HCT116 (cell line): ENCODE measurements around the gene EID2B.

ENCODE experiments used
- CBX3 ChIP-seq: IDR thresholded peaks from 2 replicates; pipeline ENCODE4 v1.6.1; 2012; ENCODE audit warnings: low read depth
- EZH2phosphoT487 ChIP-seq: fragments of 200-600 bp; IDR thresholded peaks from 2 replicates; pipeline ENCODE4 v1.6.1; 2018; ENCODE audit warnings: antibody characterized with exemption, borderline replicate concordance
- POLR2A ChIP-seq: IDR thresholded peaks from 2 replicates; pipeline ENCODE4 v1.7.0; 2011; ENCODE audit warnings: borderline replicate concordance; ENCODE audit not compliant: insufficient read depth, insufficient read length; ENCODE audit errors: extremely low read depth
- POLR2AphosphoS5 ChIP-seq: IDR thresholded peaks from 2 replicates; pipeline ENCODE4 v1.6.1; 2011; ENCODE audit warnings: mild to moderate bottlenecking, low read depth, low read length, moderate library complexity
- SP1 ChIP-seq: IDR thresholded peaks from 2 replicates; pipeline ENCODE4 v1.6.1; 2012; ENCODE audit warnings: low read depth
- YY1 ChIP-seq: IDR thresholded peaks from 2 replicates; pipeline ENCODE4 v1.6.1; 2011; ENCODE audit warnings: low read length, low read depth, moderate library complexity, mild to moderate bottlenecking; ENCODE audit not compliant: insufficient replicate concordance; ENCODE audit errors: extremely low read depth
- ZFX ChIP-seq: fragments of 450-650 bp; IDR thresholded peaks from 2 replicates; pipeline ENCODE4 v1.6.1; 2017
- ZNF274 ChIP-seq: fragments of 200-500 bp; sonication (Bioruptor generic); IDR thresholded peaks from 2 replicates; pipeline ENCODE4 v1.6.1; 2014; ENCODE audit warnings: mild to moderate bottlenecking, low read depth, low read length, inconsistent platforms
- TF ChIP-seq, protein P1 (sequence below), 3 experiments: fragments of 200-600 bp in 1 of 3; sonication (generic) in 1 of 3; IDR thresholded peaks in 2 of 3; conservative IDR thresholded peaks in 1 of 3; 2 replicates each; pipeline ENCODE4 v1.5.1; 2012 to 2017; ENCODE audit warnings: low read depth in 2 of 3, low read length in 2 of 3, antibody characterized with exemption in 1 of 3, borderline replicate concordance in 1 of 3, control low read depth in 1 of 3, mild to moderate bottlenecking in 1 of 3, mixed read lengths in 1 of 3, mixed run types in 1 of 3, moderate library complexity in 1 of 3; ENCODE audit not compliant: insufficient read depth in 1 of 3
- TF ChIP-seq, protein P2 (sequence below): IDR thresholded peaks from 2 replicates; pipeline ENCODE4 v1.6.1; 2012
- TF ChIP-seq, protein P3 (sequence below): IDR thresholded peaks from 2 replicates; pipeline ENCODE4 v1.6.1; 2012
- TF ChIP-seq, protein P4 (sequence below): IDR thresholded peaks from 2 replicates; pipeline ENCODE4 v1.6.1; 2012; ENCODE audit warnings: low read depth

DNA sequence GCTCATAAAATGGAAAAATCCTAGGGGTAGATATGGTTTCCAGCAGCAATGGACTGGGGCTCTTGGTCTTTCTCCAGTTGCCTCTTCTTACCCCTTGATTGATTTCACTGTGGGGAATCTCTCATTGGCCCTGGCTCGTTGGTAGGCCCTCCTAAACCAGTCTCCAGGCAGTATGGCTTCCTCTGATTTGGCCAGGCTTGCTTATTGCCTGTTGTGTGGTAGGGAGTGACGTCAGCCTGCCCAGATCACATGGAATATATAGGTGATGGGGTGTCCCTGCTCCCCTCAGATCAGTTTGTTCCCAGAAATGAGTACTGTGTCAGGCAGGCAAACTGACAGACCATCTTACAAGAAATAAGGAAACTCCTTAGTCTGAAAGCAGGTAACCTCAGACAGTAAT lies 23.4 kb downstream of the EID2B start:
- TF ChIP-seq ZFX (no peak), POLR2A (no peak), POLR2AphosphoS5 (no peak), ZNF274 (no peak), YY1 (no peak), SP1 (no peak), CBX3 (no peak), EZH2phosphoT487 (no peak)
- TF ChIP-seq, protein P1, sequence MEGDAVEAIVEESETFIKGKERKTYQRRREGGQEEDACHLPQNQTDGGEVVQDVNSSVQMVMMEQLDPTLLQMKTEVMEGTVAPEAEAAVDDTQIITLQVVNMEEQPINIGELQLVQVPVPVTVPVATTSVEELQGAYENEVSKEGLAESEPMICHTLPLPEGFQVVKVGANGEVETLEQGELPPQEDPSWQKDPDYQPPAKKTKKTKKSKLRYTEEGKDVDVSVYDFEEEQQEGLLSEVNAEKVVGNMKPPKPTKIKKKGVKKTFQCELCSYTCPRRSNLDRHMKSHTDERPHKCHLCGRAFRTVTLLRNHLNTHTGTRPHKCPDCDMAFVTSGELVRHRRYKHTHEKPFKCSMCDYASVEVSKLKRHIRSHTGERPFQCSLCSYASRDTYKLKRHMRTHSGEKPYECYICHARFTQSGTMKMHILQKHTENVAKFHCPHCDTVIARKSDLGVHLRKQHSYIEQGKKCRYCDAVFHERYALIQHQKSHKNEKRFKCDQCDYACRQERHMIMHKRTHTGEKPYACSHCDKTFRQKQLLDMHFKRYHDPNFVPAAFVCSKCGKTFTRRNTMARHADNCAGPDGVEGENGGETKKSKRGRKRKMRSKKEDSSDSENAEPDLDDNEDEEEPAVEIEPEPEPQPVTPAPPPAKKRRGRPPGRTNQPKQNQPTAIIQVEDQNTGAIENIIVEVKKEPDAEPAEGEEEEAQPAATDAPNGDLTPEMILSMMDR (IDR thresholded peaks at IDR 0.05 in 2 of 3, conservative IDR thresholded peaks at IDR 0.05 in 1 of 3; ENCODE audit: borderline replicate concordance in 1 of 3, insufficient read depth in 1 of 3, low read depth in 2 of 3, low read length in 2 of 3): no peak
- TF ChIP-seq, protein P2, sequence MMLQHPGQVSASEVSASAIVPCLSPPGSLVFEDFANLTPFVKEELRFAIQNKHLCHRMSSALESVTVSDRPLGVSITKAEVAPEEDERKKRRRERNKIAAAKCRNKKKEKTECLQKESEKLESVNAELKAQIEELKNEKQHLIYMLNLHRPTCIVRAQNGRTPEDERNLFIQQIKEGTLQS: no peak
- TF ChIP-seq, protein P3, sequence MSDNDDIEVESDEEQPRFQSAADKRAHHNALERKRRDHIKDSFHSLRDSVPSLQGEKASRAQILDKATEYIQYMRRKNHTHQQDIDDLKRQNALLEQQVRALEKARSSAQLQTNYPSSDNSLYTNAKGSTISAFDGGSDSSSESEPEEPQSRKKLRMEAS: no peak
- TF ChIP-seq, protein P4, sequence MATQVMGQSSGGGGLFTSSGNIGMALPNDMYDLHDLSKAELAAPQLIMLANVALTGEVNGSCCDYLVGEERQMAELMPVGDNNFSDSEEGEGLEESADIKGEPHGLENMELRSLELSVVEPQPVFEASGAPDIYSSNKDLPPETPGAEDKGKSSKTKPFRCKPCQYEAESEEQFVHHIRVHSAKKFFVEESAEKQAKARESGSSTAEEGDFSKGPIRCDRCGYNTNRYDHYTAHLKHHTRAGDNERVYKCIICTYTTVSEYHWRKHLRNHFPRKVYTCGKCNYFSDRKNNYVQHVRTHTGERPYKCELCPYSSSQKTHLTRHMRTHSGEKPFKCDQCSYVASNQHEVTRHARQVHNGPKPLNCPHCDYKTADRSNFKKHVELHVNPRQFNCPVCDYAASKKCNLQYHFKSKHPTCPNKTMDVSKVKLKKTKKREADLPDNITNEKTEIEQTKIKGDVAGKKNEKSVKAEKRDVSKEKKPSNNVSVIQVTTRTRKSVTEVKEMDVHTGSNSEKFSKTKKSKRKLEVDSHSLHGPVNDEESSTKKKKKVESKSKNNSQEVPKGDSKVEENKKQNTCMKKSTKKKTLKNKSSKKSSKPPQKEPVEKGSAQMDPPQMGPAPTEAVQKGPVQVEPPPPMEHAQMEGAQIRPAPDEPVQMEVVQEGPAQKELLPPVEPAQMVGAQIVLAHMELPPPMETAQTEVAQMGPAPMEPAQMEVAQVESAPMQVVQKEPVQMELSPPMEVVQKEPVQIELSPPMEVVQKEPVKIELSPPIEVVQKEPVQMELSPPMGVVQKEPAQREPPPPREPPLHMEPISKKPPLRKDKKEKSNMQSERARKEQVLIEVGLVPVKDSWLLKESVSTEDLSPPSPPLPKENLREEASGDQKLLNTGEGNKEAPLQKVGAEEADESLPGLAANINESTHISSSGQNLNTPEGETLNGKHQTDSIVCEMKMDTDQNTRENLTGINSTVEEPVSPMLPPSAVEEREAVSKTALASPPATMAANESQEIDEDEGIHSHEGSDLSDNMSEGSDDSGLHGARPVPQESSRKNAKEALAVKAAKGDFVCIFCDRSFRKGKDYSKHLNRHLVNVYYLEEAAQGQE: no peak
